GM12878 (cell line): Measurements from ENCODE around the gene COG2. TPM values are rescaled to one million over a fixed set of nuclear protein-coding genes. Genes with fewer than 3 reads are reported as not detected.

ENCODE experiments used
- ATAC-seq: fragments of 200-7000 bp; cut with Tn5 transposase; 3 replicates; pipeline ENCODE4 v1.9.1; 2020; ENCODE audit warnings: mild to moderate bottlenecking, moderate library complexity
- BruUV-seq: library from RNA; stranded (reverse); fragments of 400-500 nt; replicated peaks from 2 replicates; lab custom pipeline; 2021; lab: Mats Ljungman, UMichigan
- CTCF ChIA-PET: fragments of 300-600 bp; sonication (Branson Sonifier 250); formaldehyde crosslinking; extraction: SDS; loops from one replicate; lab custom pipeline; 2021; ENCODE audit warnings: inconsistent platforms; lab: Yijun Ruan, JAX
- POLR2A ChIA-PET: fragments of 350-600 bp; formaldehyde crosslinking; extraction: SDS; loops from one replicate; lab custom pipeline; 2021; ENCODE audit warnings: inconsistent platforms; lab: Charles Lee
- RAD21 ChIA-PET: fragments of 300-600 bp; sonication (Branson Sonifier 250); formaldehyde crosslinking; loops from one replicate; lab custom pipeline; 2023; ENCODE audit warnings: antibody characterized with exemption; ENCODE audit not compliant: unreplicated experiment; lab: Charles Lee
- SMC1A ChIA-PET: fragments of 300-600 bp; sonication (Branson Sonifier 250); formaldehyde crosslinking; loops from one replicate; lab custom pipeline; 2023; ENCODE audit not compliant: unreplicated experiment, uncharacterized antibody; lab: Charles Lee
- DNase-seq: peaks from one replicate; pipeline ENCODE4 v3.0.0-alpha.2; 2011; ENCODE audit warnings: low read depth, low spot score
- FAIRE-seq: peaks from 3 replicates; lab custom pipeline; 2011; peaks lifted over from hg19 to GRCh38; lab: Jason Lieb, UNC
- H2AFZ ChIP-seq: 2 replicates; pipeline ENCODE4 v1.6.0; 2011; ENCODE audit warnings: low read depth, low read length, control low read depth; ENCODE audit not compliant: control insufficient read depth
- H3K27ac ChIP-seq: 2 replicates; pipeline ENCODE4 v1.5.1; 2011; ENCODE audit warnings: control low read depth; ENCODE audit not compliant: control insufficient read depth, insufficient read depth
- H3K27me3 ChIP-seq, 2 experiments: replicated peaks in 1 of 2; 2 replicates each; pipeline versions ENCODE4 v1.6.0 to v1.6.1; 2011; ENCODE audit warnings: low read length in 1 of 2; ENCODE audit not compliant: control insufficient read depth in 2 of 2, insufficient read depth in 2 of 2
- H3K36me3 ChIP-seq, 2 experiments: 2 replicates each; pipeline ENCODE4 v1.5.1; 2011; ENCODE audit warnings: low read length in 1 of 2; ENCODE audit not compliant: control insufficient read depth in 2 of 2, insufficient read depth in 2 of 2
- H3K4me1 ChIP-seq: 2 replicates; pipeline ENCODE4 v1.6.1; 2011; ENCODE audit warnings: mild to moderate bottlenecking, low read length, moderate library complexity, mixed read lengths; ENCODE audit not compliant: control insufficient read depth, insufficient read depth
- H3K4me2 ChIP-seq: 2 replicates; pipeline ENCODE4 v1.6.0; 2011; ENCODE audit warnings: control low read depth; ENCODE audit not compliant: control insufficient read depth, insufficient read depth
- H3K4me3 ChIP-seq: fragments of 200-600 bp; sonication (generic); 2 replicates; pipeline ENCODE4 v1.5.1; 2016
- H3K79me2 ChIP-seq: 2 replicates; pipeline ENCODE4 v1.6.0; 2011; ENCODE audit warnings: low read length; ENCODE audit not compliant: control insufficient read depth, insufficient read depth
- H3K9ac ChIP-seq: 2 replicates; pipeline ENCODE4 v1.8.0; 2011; ENCODE audit warnings: low read length, control low read depth, mixed read lengths; ENCODE audit not compliant: control insufficient read depth, insufficient read depth
- H3K9me3 ChIP-seq: replicated peaks from 3 replicates; pipeline ENCODE4 v1.5.1; 2011; ENCODE audit warnings: mild to moderate bottlenecking, low read length; ENCODE audit not compliant: control insufficient read depth, insufficient read depth
- H4K20me1 ChIP-seq: 2 replicates; pipeline ENCODE4 v1.6.0; 2011; ENCODE audit not compliant: control insufficient read depth, insufficient read depth
- BRCA1 ChIP-seq: IDR thresholded peaks from 2 replicates; pipeline ENCODE4 v1.6.1; 2011; ENCODE audit warnings: low read depth, low read length, improper control_type of control experiment
- CREB1 ChIP-seq: IDR thresholded peaks from 2 replicates; pipeline ENCODE4 v1.6.1; 2012; ENCODE audit warnings: low read depth, mild to moderate bottlenecking, inconsistent platforms
- FOXK2 ChIP-seq: fragments of 450-650 bp; IDR thresholded peaks from 2 replicates; pipeline ENCODE4 v1.6.1; 2017; ENCODE audit warnings: mild to moderate bottlenecking, moderate library complexity
- JUNB ChIP-seq: IDR thresholded peaks from 2 replicates; pipeline ENCODE4 v1.6.1; 2016; ENCODE audit warnings: antibody characterized with exemption, mild to moderate bottlenecking
- KLF5 ChIP-seq: fragments of 450-650 bp; IDR thresholded peaks from 2 replicates; pipeline ENCODE4 v1.6.1; 2014; ENCODE audit warnings: mild to moderate bottlenecking; ENCODE audit not compliant: partially characterized antibody
- MEF2B ChIP-seq: fragments of 450-650 bp; IDR thresholded peaks from 2 replicates; pipeline ENCODE4 v1.6.1; 2018; ENCODE audit warnings: mild to moderate bottlenecking, moderate library complexity; ENCODE audit not compliant: partially characterized antibody, poor library complexity, severe bottlenecking
- MTA3 ChIP-seq: IDR thresholded peaks from 2 replicates; pipeline ENCODE4 v1.6.1; 2012; ENCODE audit warnings: low read length, inconsistent platforms, borderline replicate concordance
- PKNOX1 ChIP-seq: fragments of 450-650 bp; IDR thresholded peaks from 2 replicates; pipeline ENCODE4 v1.6.1; 2016; ENCODE audit warnings: mild to moderate bottlenecking
- SP1 ChIP-seq: IDR thresholded peaks from one replicate; pipeline ENCODE4 v1.6.1; 2011; ENCODE audit warnings: low read depth, low read length
- TBL1XR1 ChIP-seq: IDR thresholded peaks from 2 replicates; pipeline ENCODE4 v1.6.1; 2012; ENCODE audit warnings: low read depth, low read length, improper control_type of control experiment
- YBX1 ChIP-seq: fragments of 450-650 bp; IDR thresholded peaks from 2 replicates; pipeline ENCODE4 v1.6.1; 2016; ENCODE audit warnings: antibody characterized with exemption
- ZNF207 ChIP-seq: fragments of 450-650 bp; IDR thresholded peaks from 2 replicates; pipeline ENCODE4 v1.6.1; 2014; ENCODE audit warnings: antibody characterized with exemption, mild to moderate bottlenecking, borderline replicate concordance
- WGBS: methylation state at CpG from one replicate; pipeline ENCODE4 v1.1.6; 2016; ENCODE audit warnings: low lambda C conversion rate; ENCODE audit not compliant: insufficient replicate concordance, insufficient coverage; ENCODE audit errors: missing lambda C conversion rate; 5-methylcytosine and 5-hydroxymethylcytosine counted together
- in situ Hi-C: fragments of 300-500 bp; cut with MboI; formaldehyde crosslinking; loops from 9 replicates; pipeline ENCODE4 v1.14.3; 2018; ENCODE audit warnings: mixed read lengths
- intact Hi-C: fragments of 100-400 bp; cut with micrococcal nuclease; formaldehyde crosslinking; loops from one replicate; pipeline ENCODE4 v1.14.2; 2022; ENCODE audit not compliant: unreplicated experiment
- polyA plus RNA-seq, 11 experiments: library from polyadenylated mRNA; depleted of rRNA in 4 of 11; unstranded in 6 of 11; stranded (reverse) in 5 of 11; fragments of >200 nt; fragmentation: Nextera tagmentation in 4 of 11; fragmentation: Illumina TruSeq in 1 of 11; extraction: Ambion mirVana in 4 of 11; extraction: Trizol in 1 of 11; gene quantifications; 1 replicate in 1 of 11; 2 replicates in 10 of 11; pipeline versions ENCODE4 v1.2.1 to v1.2.3, GENCODE V29; 2011 to 2016; ENCODE audit warnings: inconsistent platforms in 2 of 11, missing spikeins in 2 of 11, low read depth in 1 of 11
- total RNA-seq, 4 experiments: library from RNA; depleted of rRNA in 3 of 4; stranded (reverse); fragments of >200 nt in 3 of 4; fragmentation: Illumina TruSeq in 1 of 4; extraction: Trizol in 1 of 4; gene quantifications; 2 replicates each; pipeline versions ENCODE4 v1.2.1 to v1.2.3, GENCODE V29; 2013 to 2021

The COG2 gene
- total and polyA plus RNA-seq, 10 of the 15 experiments (the other 5 are each of a cell fraction or from before 2014, with no cell fraction given): 15.0 to 31.5 (median 28.3) TPM

- in situ Hi-C loops (no loop called here), intact Hi-C loops (no loop called here)
- Histone ChIP-seq H3K4me3 (no peak overlapping the region), H3K79me2 (no peaks in the 10 kb centered on the region), H3K27ac (no peak overlapping the region), H3K36me3 (peaks cover 5 to 20% of the 10 kb centered on the region in 2 experiments; a peak in 3 of 4 replicates), H2AFZ (no peak overlapping the region), H4K20me1 (no peaks in the 10 kb centered on the region), H3K9ac (no peak overlapping the region), H3K27me3 (no peaks in the 10 kb centered on the region), H3K4me1 (no peaks in the 10 kb centered on the region), H3K4me2 (no peak overlapping the region), H3K9me3 (no peaks in the 10 kb centered on the region)
- RAD21 ChIA-PET: no interaction called here
- BruUV-seq: no TSS peak
- no peak for DNase-seq
- CTCF ChIA-PET: interaction anchor here (0.7 to 1.3 kb wide), 2 partner anchors 38 to 299 kb away, joined by 3 read pairs; partner anchors contain the start of gene ARV1
- no peak for ATAC-seq
- TF ChIP-seq MTA3: no peak
- TF ChIP-seq TBL1XR1: no peak
- no peak for TF ChIP-seq YBX1
- TF ChIP-seq ZNF207: no peak
- TF ChIP-seq JUNB: no peak
- no peak for TF ChIP-seq SP1
- TF ChIP-seq FOXK2: no peak
- TF ChIP-seq CREB1: no peak
- TF ChIP-seq KLF5: no peak
- TF ChIP-seq MEF2B: no peak
- no peak for TF ChIP-seq PKNOX1
- TF ChIP-seq BRCA1: no peak
- WGBS: 75% methylated on average over 4 of the region's 4 CpGs
- SMC1A ChIA-PET: no interaction called here
- no peak for FAIRE-seq
- POLR2A ChIA-PET: no interaction called here
These were observed 38.2 kb downstream of the COG2 start for GRCh38 chr1:230680300-230681025.
